Naive thymus-derived CD4-positive, alpha-beta T cell (primary cell): ENCODE results near the gene CNDP2. TPM values are rescaled to one million over a fixed set of nuclear protein-coding genes. Genes with fewer than 3 reads are reported as not detected.

ENCODE experiments used
- ATAC-seq: fragments of 150-1000 bp; cut with Tn5 transposase; 2 replicates; pipeline ENCODE4 v1.10.0; 2021; ENCODE audit warnings: mild to moderate bottlenecking, moderate library complexity
- CTCF ChIA-PET: fragments of 350-600 bp; sonication (Branson Sonifier 250); formaldehyde crosslinking; loops from one replicate; lab custom pipeline; 2021; ENCODE audit warnings: antibody characterized with exemption; lab: Charles Lee
- POLR2A ChIA-PET: fragments of 350-600 bp; sonication (Branson Sonifier 250); formaldehyde crosslinking; loops from one replicate; lab custom pipeline; 2021; ENCODE audit warnings: antibody characterized with exemption, inconsistent platforms; lab: Charles Lee
- DNase-seq, 9 donors: peaks; one replicate each; pipeline versions ENCODE4 v3.0.0 to v3.0.0-alpha.2; 2020 to 2022; ENCODE audit warnings: mixed read lengths in 1 of 9
- H3K27ac ChIP-seq: one replicate; pipeline ENCODE4 v1.7.0; 2013; ENCODE audit warnings: mild to moderate bottlenecking, low read depth, low read length, moderate library complexity
- H3K27me3 ChIP-seq, 2 donors: one replicate each; pipeline ENCODE4 v1.7.0; 2013; ENCODE audit warnings: low read length in 2 of 2, mild to moderate bottlenecking in 2 of 2, moderate library complexity in 2 of 2; ENCODE audit not compliant: control insufficient read depth in 2 of 2, insufficient read depth in 2 of 2
- H3K36me3 ChIP-seq, 3 experiments: 1 replicate in 2 of 3; 2 replicates in 1 of 3; pipeline ENCODE4 v1.7.0; 2013; ENCODE audit warnings: low read length in 3 of 3, mild to moderate bottlenecking in 3 of 3, moderate library complexity in 1 of 3; ENCODE audit not compliant: insufficient read depth in 3 of 3, control insufficient read depth in 2 of 3
- H3K4me1 ChIP-seq, 2 donors: one replicate each; pipeline ENCODE4 v1.7.0; 2013; ENCODE audit warnings: low read length in 2 of 2, mild to moderate bottlenecking in 2 of 2, moderate library complexity in 1 of 2; ENCODE audit not compliant: control insufficient read depth in 2 of 2, insufficient read depth in 2 of 2
- H3K4me3 ChIP-seq: 2 replicates; pipeline ENCODE4 v1.7.0; 2013; ENCODE audit warnings: mild to moderate bottlenecking, low read length
- H3K9me3 ChIP-seq, 3 experiments: 1 replicate in 2 of 3; 2 replicates in 1 of 3; pipeline ENCODE4 v1.7.0; 2013; ENCODE audit warnings: low read length in 3 of 3; ENCODE audit not compliant: control insufficient read depth in 2 of 3
- H3K27ac Mint-ChIP-seq, 9 donors: one replicate each; pipeline ENCODE4 v1.8.0; 2020 to 2022; ENCODE audit warnings: mixed read lengths in 9 of 9, mild to moderate bottlenecking in 8 of 9, moderate library complexity in 5 of 9, inconsistent platforms in 2 of 9
- H3K27me3 Mint-ChIP-seq, 5 donors: one replicate each; pipeline ENCODE4 v1.8.0; 2021 to 2022; ENCODE audit warnings: mixed read lengths in 5 of 5, mild to moderate bottlenecking in 1 of 5
- H3K36me3 Mint-ChIP-seq, 5 donors: one replicate each; pipeline ENCODE4 v1.8.0; 2020 to 2022; ENCODE audit warnings: mixed read lengths in 5 of 5, mild to moderate bottlenecking in 3 of 5, inconsistent platforms in 1 of 5
- H3K4me1 Mint-ChIP-seq, 7 donors: one replicate each; pipeline ENCODE4 v1.8.0; 2020 to 2022; ENCODE audit warnings: mixed read lengths in 7 of 7, mild to moderate bottlenecking in 3 of 7, inconsistent platforms in 1 of 7
- H3K4me3 Mint-ChIP-seq, 10 donors: one replicate each; pipeline ENCODE4 v1.8.0; 2020 to 2022; ENCODE audit warnings: mild to moderate bottlenecking in 10 of 10, mixed read lengths in 10 of 10, moderate library complexity in 6 of 10, inconsistent platforms in 2 of 10
- H3K9me3 Mint-ChIP-seq, 11 donors: one replicate each; pipeline ENCODE4 v1.8.0; 2020 to 2022; ENCODE audit warnings: mixed read lengths in 11 of 11, mild to moderate bottlenecking in 4 of 11, inconsistent platforms in 1 of 11, moderate library complexity in 1 of 11
- intact Hi-C, 2 donors: fragments of 100-400 bp; cut with micrococcal nuclease; formaldehyde crosslinking; loops; one replicate each; pipeline ENCODE4 v1.15.1; 2023
- polyA plus RNA-seq, 2 donors: library from polyadenylated mRNA; unstranded; fragments of 300-500 nt; fragmentation: Illumina TruSeq; gene quantifications; one replicate each; pipeline ENCODE4 v1.2.3, GENCODE V29; 2021
- total RNA-seq, 6 experiments: library from RNA in 5 of 6; stranded (reverse) in 5 of 6; gene quantifications; 1 replicate in 5 of 6; 2 replicates in 1 of 6; pipeline ENCODE4 v1.2.3 and lab custom pipeline; 2021 to 2026

The CNDP2 gene
- total and polyA plus RNA-seq, 7 experiments from 2014 or later = 87.7 to 169 (median 141) TPM

DNA sequence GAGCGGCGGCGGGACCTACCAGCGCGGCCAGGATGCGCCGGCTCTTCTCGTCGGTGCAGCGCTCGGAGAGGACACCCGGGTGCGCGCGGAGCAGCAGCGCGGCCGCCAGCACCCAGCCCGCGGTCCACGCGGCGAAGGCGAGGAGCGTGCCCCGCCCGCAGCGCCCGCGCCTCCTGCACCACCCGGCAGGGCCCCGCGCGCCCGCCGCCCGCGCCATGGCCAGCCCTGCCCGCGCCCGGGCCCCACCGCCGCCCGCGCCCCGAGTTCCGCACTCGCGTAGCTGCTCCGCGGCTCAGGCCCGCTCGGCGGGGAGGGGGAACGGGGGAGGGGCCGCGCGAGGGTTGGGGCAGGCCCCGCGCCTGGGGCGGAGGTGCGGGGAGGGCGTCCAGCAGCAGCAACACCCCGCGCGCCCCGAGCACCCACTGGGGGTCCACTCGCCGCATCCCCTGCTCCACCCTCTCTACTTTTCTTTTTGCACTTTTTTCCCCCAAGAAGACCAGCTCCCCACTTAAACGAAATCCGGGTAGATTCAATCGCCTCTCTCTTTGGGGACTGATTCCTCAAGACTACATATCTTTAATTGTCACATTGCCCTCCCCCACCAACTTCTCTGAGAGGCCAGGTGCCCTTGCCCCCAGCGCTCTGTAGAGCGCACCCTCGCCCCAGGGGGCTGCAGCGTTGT, 39.0 kb upstream of the CNDP2 start, which contains the start of gene DIPK1C:
Gene DIPK1C, minus strand, starts transcription at position 266 of the 682 bp plus-strand sequence. Its CDS starts 49 bp downstream, at position 217.
- POLR2A ChIA-PET = no interaction called here
- H3K27ac ChIP-seq = no peak within 1 kb of the TSS
- CTCF ChIA-PET = interaction anchor here (0.7 kb wide), 1 partner anchor 26 kb away, joined by 3 read pairs; no protein-coding TSS in a partner anchor
- no peaks in the 10 kb centered on the region for H3K27me3 ChIP-seq
- peak; percentile 24 for ATAC-seq
- peak within 1 kb of the TSS in 3 of 9 donors; percentile 30 to 44 (median 36) for H3K27ac Mint-ChIP-seq
- no peaks in the 10 kb centered on the region for H3K36me3 ChIP-seq
- peaks cover 0 to 32% (median 19%) of the 10 kb centered on the region in 7 donors for H3K4me1 Mint-ChIP-seq
- no peaks in the 10 kb centered on the region for H3K9me3 Mint-ChIP-seq
- H3K4me1 ChIP-seq = peaks cover 0 to 4% of the 10 kb centered on the region in 2 donors
- H3K27me3 Mint-ChIP-seq = peaks cover 29 to 78% (median 35%) of the 10 kb centered on the region in 5 donors
- no peak within 1 kb of the TSS for H3K4me3 ChIP-seq
- H3K9me3 ChIP-seq = no peaks in the 10 kb centered on the region
- DNase-seq = peak in 3 of 9 donors; percentile 14 to 22 (median 18)
- peak within 1 kb of the TSS; percentile 51 to 92 (median 82) for H3K4me3 Mint-ChIP-seq
- no peaks in the 10 kb centered on the region for H3K36me3 Mint-ChIP-seq
- intact Hi-C loops = no loop called here

DNA sequence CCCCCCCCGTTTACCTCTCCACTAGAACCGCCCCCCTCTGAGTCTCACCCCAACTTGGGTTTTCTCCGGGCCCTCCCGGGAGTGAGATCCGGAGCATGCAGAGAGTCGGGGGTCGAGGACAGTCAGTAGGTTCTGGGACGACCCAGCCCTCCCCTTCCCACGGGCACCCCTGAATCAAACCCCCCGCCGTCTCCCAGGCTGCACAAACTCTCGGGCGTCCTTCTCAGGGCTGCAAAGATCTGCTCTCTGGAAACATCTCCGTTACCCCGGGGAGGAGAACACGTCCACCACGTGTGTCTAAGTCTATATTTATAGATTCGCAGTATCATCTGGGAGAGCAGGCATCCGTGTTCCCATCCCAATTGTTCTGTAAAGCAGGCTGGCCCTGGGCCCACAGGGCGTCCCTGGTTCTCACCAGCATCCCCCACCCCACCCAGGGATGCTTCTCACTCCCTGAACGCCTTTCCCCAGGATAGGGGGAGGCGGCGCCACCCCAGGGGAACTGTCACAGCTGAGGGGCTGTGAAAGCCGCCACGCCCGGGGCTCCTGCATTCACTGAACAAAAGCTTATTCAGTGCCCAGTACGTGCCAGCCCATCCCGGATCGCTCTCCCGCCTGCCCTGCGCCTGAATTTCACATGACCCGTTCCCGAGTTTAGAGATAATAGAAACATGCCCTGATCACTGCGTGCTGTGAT, 38.3 kb upstream of the CNDP2 start:
- Histone ChIP-seq H3K27me3 (no peaks in the 10 kb centered on the region), H3K27ac (no peak overlapping the region), H3K4me1 (peaks cover 0 to 4% of the 10 kb centered on the region in 2 donors), H3K9me3 (no peaks in the 10 kb centered on the region), H3K4me3 (no peak overlapping the region), H3K36me3 (no peaks in the 10 kb centered on the region)
- ChIA-PET CTCF (interaction anchor here (0.7 kb wide), 1 partner anchor 27 kb away, joined by 3 read pairs; no protein-coding TSS in a partner anchor), POLR2A (no interaction called here)
- no peak for ATAC-seq
- DNase-seq = no peak
- no peaks in the 10 kb centered on the region for H3K9me3 Mint-ChIP-seq
- peaks cover 29 to 73% (median 35%) of the 10 kb centered on the region in 5 donors for H3K27me3 Mint-ChIP-seq
- peak overlapping the region in 3 of 9 donors; percentile 30 to 44 (median 36) for H3K27ac Mint-ChIP-seq
- no peaks in the 10 kb centered on the region for H3K36me3 Mint-ChIP-seq
- H3K4me3 Mint-ChIP-seq = peak overlapping the region; percentile 51 to 92 (median 82)
- intact Hi-C loops = no loop called here
- peaks cover 0 to 32% (median 19%) of the 10 kb centered on the region in 7 donors for H3K4me1 Mint-ChIP-seq

DNA sequence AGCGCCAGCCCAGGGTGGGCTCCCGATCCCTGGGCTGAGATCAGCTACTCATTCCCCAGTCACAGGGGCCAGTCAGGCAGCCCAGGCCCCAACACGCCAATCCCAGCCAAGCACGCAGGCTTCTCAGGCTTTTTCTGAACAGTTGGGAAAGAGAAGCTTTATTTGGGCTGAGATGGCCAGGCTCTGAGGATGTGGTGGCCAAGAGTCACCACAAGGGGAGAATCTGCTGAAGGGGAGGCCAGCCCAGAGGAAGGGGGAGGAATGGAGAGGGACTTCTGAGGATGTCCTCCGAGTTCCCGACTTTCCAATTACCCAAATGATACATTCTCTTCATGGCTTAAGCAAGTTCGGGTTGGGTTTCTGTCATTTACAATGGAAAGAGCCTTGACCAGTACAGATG, 36.3 kb upstream of the CNDP2 start:
- ATAC-seq = no peak
- POLR2A ChIA-PET = interaction anchor here (1.0 kb wide), 1 partner anchor 13 kb away, joined by 3 read pairs; no protein-coding TSS in a partner anchor

DNA sequence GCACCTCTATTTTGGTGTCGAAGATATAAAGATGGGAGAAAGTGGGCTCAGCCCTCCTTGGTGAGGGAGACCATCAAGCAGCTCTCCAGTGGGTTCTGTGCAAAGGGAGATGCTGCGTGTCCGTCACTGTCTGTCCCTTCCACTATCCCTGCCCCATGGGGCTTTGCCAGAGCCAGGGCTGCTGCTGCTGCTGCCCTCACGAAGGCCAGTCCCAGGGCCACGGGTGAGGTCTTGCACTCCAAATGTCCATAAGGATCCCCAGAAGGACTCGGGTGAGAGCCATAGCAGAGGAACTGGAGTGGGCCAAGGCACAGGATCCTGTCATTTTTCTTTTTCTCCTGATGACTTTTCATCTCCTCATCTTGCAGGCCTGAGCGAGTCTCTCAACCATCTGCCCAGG, 35.3 kb upstream of the CNDP2 start:
- Mint-ChIP-seq H3K4me3 (no peak overlapping the region), H3K27me3 (peaks cover 14 to 49% (median 16%) of the 10 kb centered on the region in 5 donors), H3K36me3 (no peaks in the 10 kb centered on the region), H3K27ac (no peak overlapping the region), H3K9me3 (no peaks in the 10 kb centered on the region), H3K4me1 (peaks cover 0 to 30% (median 28%) of the 10 kb centered on the region in 7 donors)
- no peak overlapping the region for H3K4me3 ChIP-seq
- ATAC-seq (no peak), DNase-seq (no peak)
- H3K9me3 ChIP-seq = no peaks in the 10 kb centered on the region
- H3K27me3 ChIP-seq = no peaks in the 10 kb centered on the region
- intact Hi-C loops = no loop called here
- ChIA-PET POLR2A (interaction anchor here (0.5 to 1.0 kb wide), 2 partner anchors 8 to 14 kb away, joined by 3 read pairs; no protein-coding TSS in a partner anchor), CTCF (no interaction called here)
- no peak overlapping the region for H3K27ac ChIP-seq
- peaks cover 0 to 4% of the 10 kb centered on the region in 2 donors for H3K4me1 ChIP-seq
- H3K36me3 ChIP-seq = no peaks in the 10 kb centered on the region

More for the DNA sequence above, 36.3 kb upstream of the CNDP2 start:
- H3K27me3 Mint-ChIP-seq = peaks cover 14 to 57% (median 24%) of the 10 kb centered on the region in 5 donors
- Histone ChIP-seq H3K36me3 (no peaks in the 10 kb centered on the region), H3K27ac (no peak overlapping the region), H3K4me1 (peaks cover 0 to 4% of the 10 kb centered on the region in 2 donors), H3K27me3 (no peaks in the 10 kb centered on the region), H3K9me3 (no peaks in the 10 kb centered on the region), H3K4me3 (no peak overlapping the region)
- no peak overlapping the region for H3K27ac Mint-ChIP-seq
- no peak for DNase-seq
- H3K4me1 Mint-ChIP-seq = peaks cover 0 to 32% (median 28%) of the 10 kb centered on the region in 7 donors
- H3K9me3 Mint-ChIP-seq = no peaks in the 10 kb centered on the region
- no peaks in the 10 kb centered on the region for H3K36me3 Mint-ChIP-seq
- H3K4me3 Mint-ChIP-seq = no peak overlapping the region
- CTCF ChIA-PET = interaction anchor here (1.2 kb wide), 1 partner anchor 118 kb away, joined by 3 read pairs; no protein-coding TSS in a partner anchor
- intact Hi-C loops = no loop called here

DNA sequence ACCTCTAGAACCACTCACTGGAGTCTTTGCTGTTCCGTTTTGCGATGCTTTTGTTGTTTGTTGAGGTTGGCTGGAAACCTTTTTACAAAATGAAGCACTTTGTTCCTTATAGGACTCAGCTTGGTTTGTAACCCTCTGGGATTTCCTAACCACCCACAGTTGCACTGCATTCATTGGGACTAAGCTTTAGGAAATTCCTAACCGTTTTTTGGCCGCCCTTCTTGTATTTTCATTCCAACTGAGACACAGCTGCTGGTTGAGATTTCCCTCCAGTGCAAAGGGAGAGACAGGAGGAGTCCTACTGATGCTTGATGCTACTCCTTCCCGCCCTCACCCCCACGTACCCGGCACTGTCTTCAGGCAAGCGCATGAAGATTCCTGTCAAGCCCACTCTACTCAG, 32.9 kb upstream of the CNDP2 start:
- Histone ChIP-seq H3K27ac (no peak overlapping the region), H3K4me3 (no peak overlapping the region), H3K27me3 (no peaks in the 10 kb centered on the region), H3K9me3 (no peaks in the 10 kb centered on the region), H3K36me3 (no peaks in the 10 kb centered on the region), H3K4me1 (no peaks in the 10 kb centered on the region)
- ChIA-PET CTCF (interaction anchor here (1.0 kb wide), 1 partner anchor 63 kb away, joined by 3 read pairs; no protein-coding TSS in a partner anchor), POLR2A (interaction anchor here (0.6 kb wide), 1 partner anchor 115 kb away, joined by 4 read pairs; no protein-coding TSS in a partner anchor)
- Mint-ChIP-seq H3K4me1 (peaks cover 0 to 24% (median 14%) of the 10 kb centered on the region in 7 donors), H3K27me3 (peaks cover 0 to 45% (median 3%) of the 10 kb centered on the region in 5 donors), H3K36me3 (no peaks in the 10 kb centered on the region), H3K9me3 (no peaks in the 10 kb centered on the region), H3K27ac (no peak overlapping the region), H3K4me3 (no peak overlapping the region)
- DNase-seq (no peak), ATAC-seq (no peak)
- intact Hi-C loops = no loop called here

DNA sequence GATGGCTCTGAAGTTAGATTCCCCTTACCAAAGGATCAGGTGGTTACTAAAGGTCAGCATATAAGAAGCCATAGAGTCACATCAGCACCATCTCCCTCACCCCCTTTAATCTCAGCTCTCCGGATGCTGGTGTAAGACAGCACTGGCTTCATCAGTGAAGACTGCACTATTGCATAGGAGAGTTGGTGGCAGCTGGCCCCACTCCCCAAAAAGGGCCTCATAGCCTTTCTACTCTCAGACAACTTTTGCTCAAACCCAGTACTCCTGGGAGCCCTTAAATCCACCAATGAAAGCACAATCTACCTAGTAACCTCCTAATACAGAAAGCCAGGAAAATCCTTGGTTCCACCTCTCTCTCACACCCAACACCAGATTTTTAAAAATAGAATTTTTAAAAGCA, 32.2 kb upstream of the CNDP2 start:
- ATAC-seq = no peak
- CTCF ChIA-PET = no interaction called here
- POLR2A ChIA-PET = no interaction called here
- Histone ChIP-seq H3K9me3 (no peaks in the 10 kb centered on the region), H3K4me3 (no peak overlapping the region), H3K27me3 (no peaks in the 10 kb centered on the region), H3K27ac (no peak overlapping the region), H3K4me1 (no peaks in the 10 kb centered on the region), H3K36me3 (no peaks in the 10 kb centered on the region)
- H3K4me1 Mint-ChIP-seq = peaks cover 0 to 21% (median 7%) of the 10 kb centered on the region in 7 donors
- intact Hi-C loops = no loop called here
- no peak overlapping the region for H3K4me3 Mint-ChIP-seq
- H3K27ac Mint-ChIP-seq = no peak overlapping the region
- no peak for DNase-seq
- H3K9me3 Mint-ChIP-seq = no peaks in the 10 kb centered on the region
- H3K36me3 Mint-ChIP-seq = no peaks in the 10 kb centered on the region
- H3K27me3 Mint-ChIP-seq = peaks cover 0 to 45% (median 0%) of the 10 kb centered on the region in 5 donors
